ENCODE measurements around the gene ADCY9.

- TF ChIP-seq CTCF (IDR thresholded peaks at IDR 0.05) (no peak), POLR2AphosphoS5 (IDR thresholded peaks at IDR 0.05) (no peak)
Observed at GRCh38 chr16:3971261-3971660, 145.0 kb downstream of the ADCY9 start.
